Right lung (tissue), 10 donors: ENCODE results near the gene TFAP2B. TPM values are rescaled to one million over a fixed set of nuclear protein-coding genes. Genes with fewer than 3 reads are reported as not detected.

Source experiments
- DNase-seq, 2 donors: peaks; one replicate each; pipeline ENCODE4 v3.0.0-alpha.2; 2013
- long read RNA-seq, 8 donors: transcript quantifications; one replicate each; lab custom pipeline, GENCODE V29; 2026
- polyA plus RNA-seq, 5 donors: library from polyadenylated mRNA; unstranded; fragments of 120-200 nt; gene quantifications; one replicate each; pipeline versions ENCODE4 v1.2.1 to v1.2.3, GENCODE V29; 2013; ENCODE audit warnings: inconsistent platforms in 1 of 5, low replicate concordance in 1 of 5; ENCODE audit not compliant: insufficient read length in 5 of 5, insufficient read depth in 1 of 5

TFAP2B gene
- polyA plus RNA-seq: under 1 TPM in 2 of 5 donors, not detected in 3; 0.04 TPM
- long read RNA-seq, donor 1: 0 reads
- long read RNA-seq, donor 2: 0 reads
- long read RNA-seq, donor 3: 0 reads
- long read RNA-seq, donor 4: 0 reads
- long read RNA-seq, donor 5: 0 reads
- long read RNA-seq, donor 6: 0 reads
- long read RNA-seq, donor 7: 0 reads
- long read RNA-seq, donor 8: 0 reads

GRCh38 chr6:50818673-50819072, at the start of gene TFAP2B:
Gene TFAP2B (plus strand): TSS chr6:50818871. CDS start chr6:50818892, 21 bp downstream.
- no peak for DNase-seq

GRCh38 chr6:50778696-50779095, 40.0 kb upstream of the TFAP2B start:
- no peak for DNase-seq

GRCh38 chr6:50780382-50780781, 38.3 kb upstream of the TFAP2B start:
- DNase-seq: no peak

GRCh38 chr6:50785921-50786320, 32.8 kb upstream of the TFAP2B start:
- no peak for DNase-seq

- DNase-seq: peak; percentile 14 to 19
These were observed 26.7 kb upstream of the TFAP2B start for GRCh38 chr6:50791900-50792508.

GRCh38 chr6:50792771-50793170, 25.9 kb upstream of the TFAP2B start:
- DNase-seq: no peak

GRCh38 chr6:50795574-50795973, 23.1 kb upstream of the TFAP2B start:
- DNase-seq: no peak

GRCh38 chr6:50804283-50804682, 14.4 kb upstream of the TFAP2B start:
- DNase-seq: no peak

- DNase-seq: no peak
These were observed 11.6 kb upstream of the TFAP2B start for GRCh38 chr6:50807035-50807434.

- DNase-seq: no peak
These were observed 3.1 kb upstream of the TFAP2B start for GRCh38 chr6:50815436-50816114.

- peak in 1 of 2 donors; percentile 68 for DNase-seq
These were observed 2.5 kb upstream of the TFAP2B start for GRCh38 chr6:50816115-50816675.

GRCh38 chr6:50816947-50817645, 1.6 kb upstream of the TFAP2B start:
- DNase-seq: no peak

GRCh38 chr6:50817646-50817950, 1.1 kb upstream of the TFAP2B start:
- DNase-seq: no peak

- DNase-seq: no peak
These were observed 651 bp upstream of the TFAP2B start for GRCh38 chr6:50818020-50818419.

- DNase-seq: no peak
These were observed 814 bp downstream of the TFAP2B start for GRCh38 chr6:50819466-50819903.

- no peak for DNase-seq
These were observed 1.5 kb downstream of the TFAP2B start for GRCh38 chr6:50819904-50820868.

GRCh38 chr6:50820869-50821264, 2.2 kb downstream of the TFAP2B start:
- no peak for DNase-seq

GRCh38 chr6:50821441-50822077, 2.9 kb downstream of the TFAP2B start:
- DNase-seq: no peak

GRCh38 chr6:50822078-50822476, 3.4 kb downstream of the TFAP2B start:
- no peak for DNase-seq

- no peak for DNase-seq
These were observed 4.6 kb downstream of the TFAP2B start for GRCh38 chr6:50823094-50823920.
